H9 (cell line): ENCODE measurements around the gene ZNF212. TPM values are rescaled to one million over a fixed set of nuclear protein-coding genes. Genes with fewer than 3 reads are reported as not detected.

Source experiments
- DNase-seq: peaks from one replicate; pipeline ENCODE4 v3.0.0-alpha.2; 2017
- H2AFZ ChIP-seq: one replicate; pipeline ENCODE4 v1.6.1; 2013; ENCODE audit warnings: mild to moderate bottlenecking, low read length, control low read depth, moderate library complexity
- H2AK5ac ChIP-seq: 2 replicates; pipeline ENCODE4 v1.6.1; 2013; ENCODE audit warnings: low read length, control low read depth, mixed read lengths; ENCODE audit not compliant: insufficient read length
- H2BK120ac ChIP-seq: one replicate; pipeline ENCODE4 v1.6.1; 2013; ENCODE audit warnings: low read depth, mild to moderate bottlenecking, low read length, control low read depth, inconsistent platforms; ENCODE audit not compliant: poor library complexity, severe bottlenecking
- H2BK12ac ChIP-seq: 2 replicates; pipeline ENCODE4 v1.6.1; 2013; ENCODE audit warnings: low read length, control low read depth, mixed read lengths, low read depth; ENCODE audit not compliant: insufficient read length
- H2BK15ac ChIP-seq: 2 replicates; pipeline ENCODE4 v1.6.1; 2013; ENCODE audit warnings: low read depth, low read length, control low read depth
- H2BK20ac ChIP-seq: one replicate; pipeline ENCODE4 v1.6.1; 2013; ENCODE audit warnings: low read depth, mild to moderate bottlenecking, low read length, control low read depth, inconsistent platforms; ENCODE audit not compliant: poor library complexity, severe bottlenecking
- H2BK5ac ChIP-seq: 2 replicates; pipeline ENCODE4 v1.6.1; 2013; ENCODE audit warnings: low read length, control low read depth, mixed read lengths; ENCODE audit not compliant: insufficient read length
- H3K14ac ChIP-seq: 2 replicates; pipeline ENCODE4 v1.6.1; 2013; ENCODE audit warnings: low read length, control low read depth; ENCODE audit not compliant: insufficient read depth
- H3K18ac ChIP-seq: 2 replicates; pipeline ENCODE4 v1.6.1; 2013; ENCODE audit warnings: low read depth, mild to moderate bottlenecking, mixed read lengths, low read length, control low read depth; ENCODE audit not compliant: insufficient read length
- H3K23ac ChIP-seq: 2 replicates; pipeline ENCODE4 v1.6.1; 2013; ENCODE audit warnings: low read length, control low read depth, mixed read lengths, low read depth; ENCODE audit not compliant: insufficient read length
- H3K23me2 ChIP-seq: 2 replicates; pipeline ENCODE4 v1.6.1; 2013; ENCODE audit warnings: low read depth, mild to moderate bottlenecking, mixed read lengths, low read length, control low read depth; ENCODE audit not compliant: insufficient read length, poor library complexity, severe bottlenecking
- H3K27ac ChIP-seq: 2 replicates; pipeline ENCODE4 v1.5.1; 2013; ENCODE audit warnings: low read length, control low read depth, mixed read lengths, low read depth; ENCODE audit not compliant: insufficient read length
- H3K27me3 ChIP-seq: 2 replicates; pipeline ENCODE4 v1.6.1; 2013; ENCODE audit warnings: low read length, control low read depth, inconsistent platforms; ENCODE audit not compliant: insufficient read depth
- H3K4ac ChIP-seq: 2 replicates; pipeline ENCODE4 v1.6.1; 2013; ENCODE audit warnings: low read depth, mild to moderate bottlenecking, control low read depth, inconsistent platforms, low read length, moderate library complexity
- H3K4me1 ChIP-seq: 2 replicates; pipeline ENCODE4 v1.6.1; 2013; ENCODE audit warnings: low read length, control low read depth, inconsistent platforms; ENCODE audit not compliant: insufficient read depth
- H3K4me2 ChIP-seq: 2 replicates; pipeline ENCODE4 v1.6.1; 2013; ENCODE audit warnings: low read length, control low read depth, mixed read lengths; ENCODE audit not compliant: insufficient read length, insufficient read depth
- H3K56ac ChIP-seq: 2 replicates; pipeline ENCODE4 v1.6.1; 2013; ENCODE audit warnings: low read depth, mild to moderate bottlenecking, mixed read lengths, low read length, control low read depth; ENCODE audit not compliant: insufficient read length
- H3K79me1 ChIP-seq: 2 replicates; pipeline ENCODE4 v1.6.1; 2013; ENCODE audit warnings: low read depth, mild to moderate bottlenecking, moderate library complexity, low read length, control low read depth, inconsistent platforms; ENCODE audit not compliant: insufficient read depth, poor library complexity, severe bottlenecking
- H3K79me2 ChIP-seq: 2 replicates; pipeline ENCODE4 v1.6.1; 2013; ENCODE audit warnings: low read length, control low read depth, inconsistent platforms; ENCODE audit not compliant: insufficient read depth
- H3K9ac ChIP-seq: 2 replicates; pipeline ENCODE4 v1.6.1; 2013; ENCODE audit warnings: low read length, control low read depth, mixed read lengths; ENCODE audit not compliant: insufficient read length; ENCODE audit errors: extremely low read depth
- H3K9me3 ChIP-seq: one replicate; pipeline ENCODE4 v1.6.1; 2013; ENCODE audit warnings: low read depth, low read length, inconsistent platforms; ENCODE audit not compliant: control insufficient read depth
- H3T11ph ChIP-seq: one replicate; pipeline ENCODE4 v1.6.1; 2013; ENCODE audit warnings: mild to moderate bottlenecking, low read length, control low read depth, inconsistent platforms
- H4K20me1 ChIP-seq: one replicate; pipeline ENCODE4 v1.6.1; 2013; ENCODE audit not compliant: control insufficient read depth, insufficient read length, insufficient read depth
- H4K5ac ChIP-seq: 2 replicates; pipeline ENCODE4 v1.6.1; 2013; ENCODE audit warnings: low read depth, mild to moderate bottlenecking, mixed read lengths, low read length, control low read depth; ENCODE audit not compliant: insufficient read length
- H4K8ac ChIP-seq: replicated peaks from 2 replicates; pipeline ENCODE4 v1.6.1; 2013; ENCODE audit warnings: low read length, control low read depth, mixed read lengths, low read depth; ENCODE audit not compliant: insufficient read length
- H4K91ac ChIP-seq: 2 replicates; pipeline ENCODE4 v1.6.1; 2013; ENCODE audit warnings: low read depth, mild to moderate bottlenecking, moderate library complexity, mixed read lengths, low read length, control low read depth; ENCODE audit not compliant: insufficient read length
- H3K27ac Mint-ChIP-seq, 3 experiments: 2 replicates in 2 of 3; 3 replicates in 1 of 3; pipeline ENCODE4 v1.8.0; 2020 to 2021; ENCODE audit warnings: mixed read lengths in 3 of 3, mild to moderate bottlenecking in 1 of 3, moderate library complexity in 1 of 3
- H3K27me3 Mint-ChIP-seq: 2 replicates; pipeline ENCODE4 v1.8.0; 2021; ENCODE audit warnings: low read depth, mild to moderate bottlenecking, moderate library complexity, mixed read lengths
- H3K36me3 Mint-ChIP-seq, 3 experiments: 2 replicates in 2 of 3; 3 replicates in 1 of 3; pipeline ENCODE4 v1.8.0; 2020 to 2021; ENCODE audit warnings: low read depth in 3 of 3, mixed read lengths in 3 of 3; ENCODE audit not compliant: insufficient read depth in 1 of 3
- H3K4me1 Mint-ChIP-seq, 2 experiments: 2 replicates each; pipeline ENCODE4 v1.8.0; 2020; ENCODE audit warnings: mixed read lengths in 2 of 2
- H3K4me3 Mint-ChIP-seq, 2 experiments: 2 replicates in 1 of 2; 3 replicates in 1 of 2; pipeline ENCODE4 v1.8.0; 2020 to 2021; ENCODE audit warnings: mild to moderate bottlenecking in 2 of 2, mixed read lengths in 2 of 2, moderate library complexity in 1 of 2
- H3K9me3 Mint-ChIP-seq, 2 experiments: 2 replicates in 1 of 2; 3 replicates in 1 of 2; pipeline ENCODE4 v1.8.0; 2020; ENCODE audit warnings: mild to moderate bottlenecking in 2 of 2, mixed read lengths in 2 of 2, moderate library complexity in 1 of 2
- CTCF ChIP-seq: fragments of 200-600 bp; sonication (generic); conservative IDR thresholded peaks from 3 replicates; pipeline ENCODE4 v1.8.0; 2021; ENCODE audit warnings: antibody characterized with exemption, mild to moderate bottlenecking
- WGBS: extraction: QIAGEN DNeasy Blood & Tissue Kit; methylation state at CpG from one replicate; pipeline ENCODE4 v1.1.7; 2013; ENCODE audit warnings: missing lambda C conversion rate, low lambda C conversion rate, mixed read lengths; ENCODE audit not compliant: insufficient read length; ENCODE audit errors: extremely low coverage; 5-methylcytosine and 5-hydroxymethylcytosine counted together
- total RNA-seq: library from RNA; stranded (reverse); gene quantifications from 2 replicates; pipeline ENCODE4 v1.2.1, GENCODE V29; 2021

Gene ZNF212
- total RNA-seq, 1 experiment from 2014 or later, result 21.1 TPM

GRCh38 chr7:149256568-149256967 lies 17.1 kb downstream of the ZNF212 start:
- H2AK5ac ChIP-seq, result no peak overlapping the region
- no peak for TF ChIP-seq CTCF
- no peak overlapping the region for H3K23ac ChIP-seq
- no peak overlapping the region for H4K8ac ChIP-seq
- no peak overlapping the region for H3K14ac ChIP-seq
- no peaks in the 10 kb centered on the region for H4K20me1 ChIP-seq
- H3K4me1 ChIP-seq, result no peaks in the 10 kb centered on the region
- no peak overlapping the region for H3K27ac ChIP-seq
- H3K27ac Mint-ChIP-seq, result no peak overlapping the region
- H3K36me3 Mint-ChIP-seq, result peaks cover 18 to 41% (median 39%) of the 10 kb centered on the region in 3 experiments; a peak in 6 of 7 replicates
- H3K4me1 Mint-ChIP-seq, result peaks cover 0 to 6% of the 10 kb centered on the region in 2 experiments; a peak in 2 of 4 replicates
- H2BK20ac ChIP-seq, result no peak overlapping the region
- H3K9me3 Mint-ChIP-seq, result no peaks in the 10 kb centered on the region
- no CpG with 5 or more reads among the region's 4 CpGs for WGBS
- H3K18ac ChIP-seq, result no peak overlapping the region
- no peak overlapping the region for H4K5ac ChIP-seq
- no peaks in the 10 kb centered on the region for H3K79me2 ChIP-seq
- H3K9me3 ChIP-seq, result no peaks in the 10 kb centered on the region
- H3K4me2 ChIP-seq, result no peak overlapping the region
- H2BK15ac ChIP-seq, result no peak overlapping the region
- H2BK120ac ChIP-seq, result no peak overlapping the region
- H4K91ac ChIP-seq, result no peak overlapping the region
- no peak overlapping the region for H3K56ac ChIP-seq
- H3K79me1 ChIP-seq, result no peaks in the 10 kb centered on the region
- no peak overlapping the region for H3K4me3 Mint-ChIP-seq
- no peak overlapping the region for H2BK5ac ChIP-seq
- no peak overlapping the region for H3K4ac ChIP-seq
- H2AFZ ChIP-seq, result no peak overlapping the region
- peaks cover 5% of the 10 kb centered on the region for H3K27me3 Mint-ChIP-seq
- H2BK12ac ChIP-seq, result no peak overlapping the region
- DNase-seq, result no peak
- no peaks in the 10 kb centered on the region for H3K27me3 ChIP-seq
- H3T11ph ChIP-seq, result no peak overlapping the region
- no peak overlapping the region for H3K9ac ChIP-seq
- H3K23me2 ChIP-seq, result no peaks in the 10 kb centered on the region
